Measurements from ENCODE around the gene ADGRA1.
A peak's percentile ranks its signal among the peaks of the same experiment; 100 is the strongest.
"Not testable (repeated sequence)": the region's sequence is repeated elsewhere in the genome, so short reads cannot be mapped to it uniquely, and the experiment has no call there.

The ADGRA1 gene

DNA sequence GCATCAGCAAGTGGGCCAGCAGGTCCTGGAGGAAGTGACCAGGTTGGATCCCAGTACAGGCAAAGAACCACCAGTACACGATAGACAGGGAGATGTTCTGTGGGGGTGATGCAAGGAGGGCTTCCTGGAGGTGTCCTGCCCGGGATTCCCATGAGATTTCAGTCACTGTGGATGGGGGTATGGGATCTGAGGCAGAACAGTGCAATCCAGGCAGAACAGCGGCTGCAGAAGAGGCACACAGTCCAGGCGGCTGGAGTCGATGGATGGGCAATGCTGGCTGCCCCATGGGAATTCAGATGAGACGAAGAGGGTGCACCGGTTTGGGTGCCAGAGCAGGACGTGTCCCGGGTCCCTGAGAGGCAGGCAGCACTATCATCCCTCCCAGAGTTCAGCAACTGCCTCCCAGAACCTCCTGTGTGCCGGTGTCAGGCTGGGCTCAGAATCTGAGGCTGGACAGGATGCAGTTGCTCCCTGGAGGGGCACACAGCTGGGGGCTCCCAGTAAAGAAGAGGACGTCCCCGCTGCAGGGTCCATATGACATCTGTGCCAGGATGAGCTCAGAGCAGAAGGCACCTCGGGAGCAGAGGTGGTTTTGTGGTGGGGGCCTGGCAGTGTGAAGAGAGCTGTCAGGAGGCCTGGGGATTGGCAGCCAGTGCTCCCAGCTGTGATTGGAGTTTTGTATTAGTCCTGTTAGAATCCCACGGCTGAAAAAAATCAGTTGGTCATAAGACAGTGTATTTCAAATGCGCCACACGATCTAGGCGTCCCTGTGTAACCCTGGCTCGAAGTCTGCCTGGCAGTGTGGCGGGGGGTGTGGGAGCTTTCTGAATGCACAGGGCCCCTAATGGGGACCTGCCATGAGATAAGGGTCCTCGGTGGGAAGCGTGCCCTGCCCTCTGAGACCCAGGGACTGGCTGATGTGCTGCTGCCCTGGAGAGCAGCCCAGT is 75.5 kb downstream of the ADGRA1 start:
- peak; percentile 41 for DNase-seq (ENCODE audit: low spot score)

DNA sequence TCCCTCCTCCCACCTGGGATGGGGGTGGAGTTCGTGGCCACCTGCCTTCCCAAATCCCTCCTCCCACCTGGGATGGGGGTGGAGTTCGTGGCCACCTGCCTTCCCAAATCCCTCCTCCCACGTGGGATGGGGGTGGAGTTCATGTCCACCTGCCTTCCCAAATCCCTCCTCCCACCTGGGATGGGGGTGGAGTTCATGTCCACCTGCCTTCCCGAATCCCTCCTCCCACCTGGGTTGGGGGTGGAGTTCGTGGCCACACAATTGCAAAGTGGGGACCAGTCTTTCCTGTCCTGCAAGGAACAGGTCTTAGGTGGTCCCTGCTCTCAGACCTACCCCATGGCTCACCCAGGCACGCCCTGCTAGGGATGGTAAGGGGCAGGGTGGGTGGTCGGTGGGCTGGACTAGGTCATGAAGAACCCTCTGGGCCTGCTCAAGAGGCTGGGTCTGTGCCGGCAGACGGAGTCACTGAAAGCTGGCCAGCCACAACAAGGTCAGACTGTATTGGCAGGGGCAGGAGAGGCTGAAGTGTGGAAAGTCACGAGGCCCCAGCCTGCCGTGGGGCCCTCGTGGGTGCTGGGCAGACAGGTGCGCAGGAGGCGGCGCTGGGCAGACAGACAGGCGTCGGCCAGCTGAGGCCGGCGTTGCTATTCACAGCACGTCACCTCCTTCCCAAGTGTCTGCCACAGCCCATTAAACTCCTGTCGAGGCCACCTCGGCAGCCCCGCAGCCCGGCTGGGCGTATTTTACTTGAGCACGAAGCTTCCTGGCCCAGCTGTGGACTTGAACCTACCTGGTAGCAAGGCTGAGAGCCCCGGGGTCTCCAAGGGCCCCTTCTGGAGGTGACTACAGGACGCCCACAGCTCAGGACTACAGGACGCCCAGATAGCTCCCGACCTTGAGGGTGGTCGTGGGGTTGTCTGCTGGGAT is 76.4 kb downstream of the ADGRA1 start:
- no peak for DNase-seq (ENCODE audit: low spot score)

- no peak for DNase-seq (ENCODE audit: low spot score)
These were observed 77.3 kb downstream of the ADGRA1 start for GRCh38 chr10:133164816-133165555.

GRCh38 chr10:133165556-133166503 is 78.1 kb downstream of the ADGRA1 start:
- DNase-seq (ENCODE audit: low spot score), result no peak

DNA sequence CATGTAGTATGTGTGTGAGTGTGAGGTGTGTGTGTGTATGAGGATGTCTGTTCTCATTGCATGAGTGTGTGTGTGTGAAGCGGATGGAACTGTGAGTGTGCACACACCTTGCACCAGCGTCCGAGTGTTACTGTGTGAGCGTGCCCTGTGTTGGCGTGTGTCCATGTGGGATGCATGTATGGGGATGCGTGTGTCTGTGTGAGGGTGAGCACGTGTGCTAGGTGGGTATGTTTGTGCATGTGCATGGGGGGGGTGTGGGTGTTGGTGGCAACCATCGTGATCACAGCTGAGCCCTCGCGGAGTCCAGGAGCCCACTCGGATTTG is 78.7 kb downstream of the ADGRA1 start:
- no peak for DNase-seq (ENCODE audit: low spot score)

DNA sequence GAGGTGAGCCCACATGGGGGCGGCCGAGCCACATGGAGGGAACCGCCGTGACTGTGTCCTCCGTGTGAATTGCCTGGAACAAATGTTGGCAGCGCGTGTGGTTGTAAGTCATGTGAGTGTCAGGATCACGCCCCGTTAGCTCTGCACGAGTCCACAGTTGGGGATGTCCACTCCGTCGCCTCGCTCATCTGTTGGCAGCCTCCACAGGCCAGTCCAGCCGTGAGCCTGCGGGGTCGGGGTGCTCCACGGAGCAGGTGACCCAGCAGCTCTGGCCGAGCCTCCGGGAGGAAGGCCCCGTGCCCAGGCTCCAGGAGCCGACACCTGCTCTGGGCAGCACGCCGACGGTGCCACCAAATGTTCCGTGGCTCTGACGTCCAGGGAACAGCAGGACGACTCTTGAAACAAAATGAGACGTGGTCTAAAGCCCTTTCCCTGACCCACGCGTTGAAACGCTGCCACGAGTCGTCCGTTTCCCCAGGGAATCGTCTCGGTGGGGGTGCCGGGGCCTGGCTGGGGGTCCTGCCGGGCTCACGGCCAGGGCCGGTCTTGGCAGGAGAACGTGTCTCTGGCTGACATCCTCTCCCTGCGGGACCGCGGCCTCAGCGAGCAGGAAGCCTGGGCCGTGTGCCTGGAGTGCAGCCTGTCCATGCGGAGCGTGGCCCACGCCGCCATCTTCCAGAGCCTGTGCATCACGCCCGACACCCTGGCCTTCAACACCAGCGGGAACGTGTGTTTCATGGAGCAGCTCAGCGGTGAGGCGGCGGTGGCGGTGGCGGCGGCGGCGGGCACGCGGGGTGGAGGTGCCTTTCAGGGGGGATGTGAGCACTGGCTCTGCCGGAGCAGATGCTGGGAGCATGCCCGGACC is 79.3 kb downstream of the ADGRA1 start:
- peak; percentile 65 for DNase-seq (ENCODE audit: low spot score)

GRCh38 chr10:133167693-133168616 is 80.2 kb downstream of the ADGRA1 start:
- DNase-seq (ENCODE audit: low spot score), result no peak

GRCh38 chr10:133168617-133169031 is 80.9 kb downstream of the ADGRA1 start:
- DNase-seq (ENCODE audit: low spot score), result no peak

DNA sequence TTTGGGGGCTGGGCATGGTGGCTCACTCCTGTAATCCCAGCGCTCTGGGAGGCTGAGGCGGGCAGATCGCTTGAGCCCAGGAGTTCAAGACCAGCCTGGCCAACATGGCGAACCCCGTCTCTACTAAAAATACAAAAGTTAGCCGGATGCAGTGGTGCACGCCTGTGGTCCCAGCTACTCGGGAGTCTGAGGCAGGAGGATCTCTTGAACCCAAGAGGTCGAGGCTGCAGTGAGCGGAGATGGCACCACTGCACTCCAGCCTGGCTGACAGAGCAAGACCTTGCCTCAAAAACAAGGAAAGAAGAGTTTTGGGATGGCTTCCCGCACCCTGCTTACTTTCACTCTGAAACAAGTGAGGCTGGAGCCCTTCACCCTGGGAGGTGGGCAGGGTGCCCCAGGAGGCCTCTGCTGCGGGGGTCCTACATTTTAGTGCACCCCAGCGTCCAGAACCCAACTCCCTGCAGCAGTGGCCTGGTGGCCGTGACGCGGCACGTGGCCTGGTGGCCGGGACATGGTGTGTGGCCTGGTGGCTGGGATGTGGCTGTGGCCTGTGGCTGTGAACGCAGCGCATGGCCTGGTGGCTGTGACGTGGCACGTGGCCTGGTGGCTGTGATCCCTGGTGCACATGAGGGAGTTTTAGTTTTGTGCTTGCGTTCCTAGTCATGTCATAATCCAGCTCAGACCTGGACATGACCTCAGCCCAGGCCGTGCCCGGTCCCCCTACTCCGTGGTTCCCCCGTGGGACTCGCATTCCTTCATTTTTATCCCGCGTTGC is 81.6 kb downstream of the ADGRA1 start:
- no peak for DNase-seq (ENCODE audit: low spot score)

GRCh38 chr10:133170092-133170491 is 82.4 kb downstream of the ADGRA1 start:
- DNase-seq (ENCODE audit: low spot score), result no peak

DNA sequence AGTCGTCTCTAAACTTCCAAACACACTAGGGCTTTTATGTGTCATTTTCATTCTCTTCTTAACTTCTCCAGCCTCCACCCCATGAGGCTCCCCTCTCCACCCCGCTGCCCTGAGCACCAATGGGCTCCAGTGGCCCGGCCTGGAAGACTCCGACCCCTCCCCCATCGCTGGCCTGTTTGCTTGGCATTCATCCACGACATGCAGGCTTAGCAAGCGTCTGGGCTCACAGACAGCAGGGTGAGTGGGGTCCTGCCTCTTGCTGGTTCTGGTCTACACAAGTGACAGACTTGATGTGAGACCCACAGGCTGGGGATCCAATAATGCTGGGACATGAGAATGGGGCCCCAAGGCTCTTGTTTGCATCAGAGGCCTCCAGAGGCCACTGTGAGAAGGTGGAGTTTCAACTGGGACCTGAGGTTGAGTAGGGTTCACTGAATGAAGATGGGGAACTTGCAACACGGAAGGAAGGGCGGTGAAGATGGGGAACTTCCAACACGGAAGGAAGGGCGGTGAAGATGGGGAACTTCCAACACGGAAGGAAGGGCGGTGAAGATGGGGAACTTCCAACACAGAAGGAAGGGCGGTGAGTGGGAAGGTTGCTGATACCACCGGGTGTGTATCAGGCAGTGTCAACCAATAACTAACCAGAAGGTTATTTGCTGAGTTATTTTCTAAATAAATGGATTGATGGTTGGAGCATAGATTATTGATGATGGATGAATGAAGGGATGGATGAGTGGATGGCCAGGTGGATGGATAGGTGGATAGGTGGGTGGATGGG is 86.3 kb downstream of the ADGRA1 start:
- DNase-seq (ENCODE audit: low spot score), result no peak

GRCh38 chr10:133174689-133175263 is 87.1 kb downstream of the ADGRA1 start:
- DNase-seq (ENCODE audit: low spot score), result no peak

- not testable (repeated sequence) for DNase-seq (ENCODE audit: low spot score)
These were observed 87.9 kb downstream of the ADGRA1 start for GRCh38 chr10:133175624-133176023.

- no peak for DNase-seq (ENCODE audit: low spot score)
These were observed 88.8 kb downstream of the ADGRA1 start for GRCh38 chr10:133176546-133176945.

GRCh38 chr10:133177380-133178157 is 89.8 kb downstream of the ADGRA1 start:
- no peak for DNase-seq (ENCODE audit: low spot score)

Measured in putamen (tissue), 1 donor.